Esophagus muscularis mucosa (tissue), 3 donors: Measurements from ENCODE around the gene CDX1.

Experiments
- CTCF ChIP-seq, 3 experiments: fragments of 200-600 bp in 2 of 3; fragments of 450-650 bp in 1 of 3; sonication (generic) in 2 of 3; IDR thresholded peaks; one replicate each; pipeline ENCODE4 v1.5.1; 2017 to 2019; ENCODE audit warnings: antibody characterized with exemption in 3 of 3, mild to moderate bottlenecking in 2 of 3, moderate library complexity in 1 of 3
- POLR2A ChIP-seq: fragments of 450-650 bp; IDR thresholded peaks from one replicate; pipeline ENCODE4 v1.6.1; 2017; ENCODE audit warnings: antibody characterized with exemption, moderate library complexity, mild to moderate bottlenecking, low read depth

- TF ChIP-seq POLR2A (no peak), CTCF (IDR thresholded peaks at IDR 0.05) (no peak)
These were observed 30.4 kb downstream of the CDX1 start for GRCh38 chr5:150196986-150197385.
